ENCODE measurements around the gene SORBS1. TPM values are rescaled to one million over a fixed set of nuclear protein-coding genes. Genes with fewer than 3 reads are reported as not detected.

Gene SORBS1
- total RNA-seq, 4 donors from 2014 or later: 23.3 to 359 (median 72.2) TPM

DNA sequence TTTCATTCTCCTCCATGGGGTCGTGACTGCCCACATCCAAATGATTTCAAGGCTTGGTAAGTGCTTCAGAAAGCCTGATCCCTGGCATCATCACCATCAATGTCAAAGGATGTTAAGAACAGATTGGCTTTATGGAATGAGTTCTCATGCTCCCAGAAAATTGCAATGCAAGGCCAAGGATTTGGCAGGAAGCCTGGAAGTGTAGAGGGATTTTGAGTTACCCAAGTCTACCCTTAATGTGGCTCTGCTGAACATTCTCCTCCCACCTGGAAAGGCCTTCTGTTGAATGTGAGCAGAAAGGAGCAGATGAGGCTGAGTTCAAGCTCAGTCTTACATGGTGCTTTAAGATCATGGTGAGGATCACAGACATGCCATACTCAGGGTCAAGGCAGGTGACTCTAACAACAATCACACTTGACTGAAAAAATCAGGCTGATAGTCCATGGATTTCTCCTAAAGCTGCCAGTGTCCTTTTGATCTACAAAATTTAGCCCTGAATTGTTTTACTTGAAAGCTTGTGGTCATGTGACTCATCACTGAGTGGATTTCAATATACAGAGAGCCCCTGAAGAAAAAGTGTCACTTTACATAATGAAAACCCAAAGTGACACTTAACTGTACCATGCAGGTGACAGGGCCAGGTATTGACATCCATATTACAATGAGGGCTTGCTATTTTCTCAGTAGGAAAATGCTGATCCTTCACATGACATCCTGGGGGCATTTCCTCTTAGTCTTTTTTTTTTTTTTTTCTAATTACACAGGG, 159.3 kb downstream of the SORBS1 start:
- TF ChIP-seq POLR2A (IDR thresholded peaks at IDR 0.05): no peak
- TF ChIP-seq, protein P1, sequence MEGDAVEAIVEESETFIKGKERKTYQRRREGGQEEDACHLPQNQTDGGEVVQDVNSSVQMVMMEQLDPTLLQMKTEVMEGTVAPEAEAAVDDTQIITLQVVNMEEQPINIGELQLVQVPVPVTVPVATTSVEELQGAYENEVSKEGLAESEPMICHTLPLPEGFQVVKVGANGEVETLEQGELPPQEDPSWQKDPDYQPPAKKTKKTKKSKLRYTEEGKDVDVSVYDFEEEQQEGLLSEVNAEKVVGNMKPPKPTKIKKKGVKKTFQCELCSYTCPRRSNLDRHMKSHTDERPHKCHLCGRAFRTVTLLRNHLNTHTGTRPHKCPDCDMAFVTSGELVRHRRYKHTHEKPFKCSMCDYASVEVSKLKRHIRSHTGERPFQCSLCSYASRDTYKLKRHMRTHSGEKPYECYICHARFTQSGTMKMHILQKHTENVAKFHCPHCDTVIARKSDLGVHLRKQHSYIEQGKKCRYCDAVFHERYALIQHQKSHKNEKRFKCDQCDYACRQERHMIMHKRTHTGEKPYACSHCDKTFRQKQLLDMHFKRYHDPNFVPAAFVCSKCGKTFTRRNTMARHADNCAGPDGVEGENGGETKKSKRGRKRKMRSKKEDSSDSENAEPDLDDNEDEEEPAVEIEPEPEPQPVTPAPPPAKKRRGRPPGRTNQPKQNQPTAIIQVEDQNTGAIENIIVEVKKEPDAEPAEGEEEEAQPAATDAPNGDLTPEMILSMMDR (IDR thresholded peaks at IDR 0.05): no peak
- intact Hi-C loops (cut with DNase I): no loop called here
- Histone ChIP-seq H3K27ac (no peak overlapping the region), H3K4me1 (peaks cover 0 to 9% (median 0%) of the 10 kb centered on the region in 3 donors), H3K27me3 (no peaks in the 10 kb centered on the region), H3K9me3 (no peaks in the 10 kb centered on the region), H3K36me3 (peaks cover 0 to 28% (median 0%) of the 10 kb centered on the region in 3 donors), H3K4me3 (no peak overlapping the region)
- no peak for DNase-seq
- 67 to 88% methylated on average over 1 of the region's 1 CpG for WGBS, 2 donors

DNA sequence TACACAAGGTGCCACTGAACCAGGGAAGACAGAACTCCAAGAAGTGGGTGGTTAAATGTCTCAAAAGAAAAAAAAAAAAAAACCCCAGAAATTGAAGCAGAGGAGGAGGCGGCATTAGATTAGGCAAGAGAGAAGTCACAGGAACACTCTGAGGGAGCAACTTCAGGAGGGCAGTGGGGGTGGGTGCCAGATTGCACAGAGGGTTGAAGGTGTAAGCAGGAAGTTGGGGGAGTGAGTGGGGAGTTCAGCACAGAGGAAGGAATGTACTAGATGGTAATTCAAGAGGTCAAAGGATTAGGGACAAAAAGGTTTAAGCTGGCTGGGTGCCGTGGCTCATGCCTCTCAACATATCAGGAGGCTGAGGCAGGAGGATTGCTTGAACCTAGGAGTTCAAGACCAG, 160.4 kb downstream of the SORBS1 start:
- DNase-seq: no peak
- H3K27ac ChIP-seq: peak overlapping the region in 1 of 4 donors; percentile 18
- no peaks in the 10 kb centered on the region for H3K27me3 ChIP-seq
- H3K9me3 ChIP-seq: no peaks in the 10 kb centered on the region
- 82 to 91% methylated on average over 2 of the region's 2 CpGs for WGBS, 2 donors
- H3K36me3 ChIP-seq: peaks cover 0 to 37% (median 0%) of the 10 kb centered on the region in 3 donors
- H3K4me1 ChIP-seq: peaks cover 0 to 1% (median 0%) of the 10 kb centered on the region in 3 donors
- TF ChIP-seq POLR2A (IDR thresholded peaks at IDR 0.05): no peak
- TF ChIP-seq, protein P1 (IDR thresholded peaks at IDR 0.05): no peak
- intact Hi-C loops (cut with DNase I): no loop called here
- H3K4me3 ChIP-seq: no peak overlapping the region

- Histone ChIP-seq H3K27me3 (no peaks in the 10 kb centered on the region), H3K36me3 (peaks cover 0 to 35% (median 0%) of the 10 kb centered on the region in 3 donors), H3K9me3 (no peaks in the 10 kb centered on the region), H3K4me3 (no peak overlapping the region), H3K27ac (no peak overlapping the region), H3K4me1 (peaks cover 0 to 13% (median 5%) of the 10 kb centered on the region in 3 donors)
- DNase-seq: no peak
- TF ChIP-seq, protein P1 (IDR thresholded peaks at IDR 0.05): no peak
- no peak for TF ChIP-seq POLR2A (IDR thresholded peaks at IDR 0.05)
- intact Hi-C loops (cut with DNase I): no loop called here
- 60 to 86% methylated on average over 5 of the region's 5 CpGs for WGBS, 2 donors
Observed at GRCh38 chr10:95399183-95399582, 162.0 kb downstream of the SORBS1 start.

DNA sequence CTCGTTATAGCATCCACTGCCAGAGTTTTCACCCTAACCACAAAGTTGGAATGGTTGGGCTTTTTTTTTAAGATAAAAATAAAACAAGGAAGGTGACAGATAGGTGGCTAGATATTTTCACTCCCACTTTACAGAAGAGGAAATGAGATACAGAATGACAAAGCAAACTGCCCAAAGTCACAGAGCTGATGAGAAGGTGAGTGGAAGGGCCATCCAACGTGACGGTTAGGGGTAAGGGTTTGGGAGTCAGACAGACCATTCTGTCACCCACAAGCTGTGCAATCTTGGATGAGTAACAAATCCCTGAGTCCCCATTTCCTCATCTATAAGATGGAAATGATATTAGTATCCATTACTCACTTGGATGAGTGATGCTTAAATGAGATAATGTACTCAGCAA, 163.4 kb downstream of the SORBS1 start:
- no peak overlapping the region for H3K4me3 ChIP-seq
- no peaks in the 10 kb centered on the region for H3K9me3 ChIP-seq
- peaks cover 0 to 44% (median 0%) of the 10 kb centered on the region in 3 donors for H3K36me3 ChIP-seq
- 54 to 66% methylated on average over 3 of the region's 3 CpGs for WGBS, 2 donors
- peaks cover 0 to 28% (median 11%) of the 10 kb centered on the region in 3 donors for H3K4me1 ChIP-seq
- intact Hi-C loops (cut with DNase I): no loop called here
- TF ChIP-seq, protein P1 (IDR thresholded peaks at IDR 0.05): no peak
- TF ChIP-seq POLR2A (IDR thresholded peaks at IDR 0.05): no peak
- H3K27ac ChIP-seq: no peak overlapping the region
- H3K27me3 ChIP-seq: no peaks in the 10 kb centered on the region
- DNase-seq: no peak

DNA sequence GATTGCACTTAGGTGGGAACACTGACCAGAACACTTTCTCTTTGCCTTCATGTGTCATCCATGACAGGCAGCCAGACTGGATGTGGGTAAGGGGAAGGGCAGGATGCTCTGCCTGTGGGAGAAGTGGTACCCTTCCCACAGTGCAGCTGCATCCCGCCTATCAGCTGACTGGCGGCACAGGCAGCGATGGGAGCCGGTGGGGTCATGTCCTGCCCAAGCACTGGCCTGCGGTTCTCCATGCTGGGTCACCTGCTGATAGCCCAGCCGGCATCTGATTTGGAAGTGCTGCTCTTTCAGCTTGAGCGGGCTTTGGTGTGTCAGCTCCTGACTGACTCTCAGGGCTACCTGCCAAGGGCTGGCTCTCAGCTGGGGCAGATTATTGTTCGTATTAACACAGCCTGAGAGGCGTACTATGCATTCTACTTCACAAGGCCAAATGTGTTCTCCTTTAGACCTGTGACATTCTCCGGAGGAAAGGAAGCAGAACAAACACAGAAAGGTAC, 165.2 kb downstream of the SORBS1 start:
- no peak for DNase-seq
- H3K27ac ChIP-seq: peak overlapping the region in 2 of 4 donors; percentile 38 to 52
- no peak for TF ChIP-seq POLR2A (IDR thresholded peaks at IDR 0.05)
- TF ChIP-seq, protein P1 (IDR thresholded peaks at IDR 0.05): no peak
- no peaks in the 10 kb centered on the region for H3K27me3 ChIP-seq
- H3K4me1 ChIP-seq: peaks cover 0 to 45% (median 17%) of the 10 kb centered on the region in 3 donors
- WGBS, 2 donors: 77 to 80% methylated on average over 3 to 5 of the region's 10 CpGs
- intact Hi-C loops (cut with DNase I): no loop called here
- no peak overlapping the region for H3K4me3 ChIP-seq
- no peaks in the 10 kb centered on the region for H3K9me3 ChIP-seq
- H3K36me3 ChIP-seq: peaks cover 0 to 47% (median 0%) of the 10 kb centered on the region in 3 donors
